ENCODE measurements around the gene ERICH2.

ERICH2 gene

DNA sequence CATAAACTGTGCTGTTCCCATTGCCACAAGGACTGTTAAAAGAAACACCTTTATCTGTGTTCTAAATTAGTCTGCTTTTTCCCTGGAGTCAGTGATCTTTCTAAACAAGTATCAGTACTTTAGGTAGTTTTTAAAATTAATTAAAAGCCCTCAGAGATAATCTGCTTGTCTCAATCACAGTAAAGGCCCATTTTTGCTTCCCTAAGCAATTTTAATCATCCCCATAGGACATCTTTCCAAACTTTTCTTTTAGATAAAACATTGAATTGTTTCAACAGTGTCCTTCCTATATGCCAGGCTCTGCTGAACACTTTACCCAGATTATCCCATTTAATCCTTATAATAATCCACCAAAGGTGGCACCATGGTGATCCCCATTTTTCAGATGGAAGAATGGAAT, 3.9 kb downstream of the ERICH2 start:
- Histone ChIP-seq H3K36me3 (ENCODE audit: control insufficient read depth in 4 of 4, insufficient read depth in 4 of 4, low read length in 3 of 4) (no peaks in the 10 kb centered on the region), H3K27me3 (replicated peaks in 2 of 5; ENCODE audit: control insufficient read depth in 4 of 5, insufficient read depth in 5 of 5, low read length in 4 of 5) (peaks cover 6 to 60% (median 12%) of the 10 kb centered on the region in 5 experiments), H3K27ac (ENCODE audit: insufficient read depth in 1 of 2, low read depth in 1 of 2, low read length in 2 of 2, poor library complexity in 1 of 2, severe bottlenecking in 2 of 2) (no peak overlapping the region), H3K4me3 (ENCODE audit: control insufficient read depth in 1 of 7, extremely low read depth in 1 of 7, insufficient read depth in 4 of 7, low read depth in 2 of 7, low read length in 6 of 7) (no peak overlapping the region), H3K9me3 (ENCODE audit: control extremely low read depth in 1 of 5, control insufficient read depth in 4 of 5, insufficient read depth in 2 of 5, low read depth in 1 of 5, low read length in 4 of 5) (no peaks in the 10 kb centered on the region), H3K4me1 (ENCODE audit: control extremely low read depth in 1 of 4, control insufficient read depth in 4 of 4, insufficient read depth in 4 of 4, low read length in 3 of 4) (peaks cover 0 to 14% (median 11%) of the 10 kb centered on the region in 4 experiments)
- ChIA-PET CTCF (no interaction called here), POLR2A (no interaction called here)
- no peak for DNase-seq

DNA sequence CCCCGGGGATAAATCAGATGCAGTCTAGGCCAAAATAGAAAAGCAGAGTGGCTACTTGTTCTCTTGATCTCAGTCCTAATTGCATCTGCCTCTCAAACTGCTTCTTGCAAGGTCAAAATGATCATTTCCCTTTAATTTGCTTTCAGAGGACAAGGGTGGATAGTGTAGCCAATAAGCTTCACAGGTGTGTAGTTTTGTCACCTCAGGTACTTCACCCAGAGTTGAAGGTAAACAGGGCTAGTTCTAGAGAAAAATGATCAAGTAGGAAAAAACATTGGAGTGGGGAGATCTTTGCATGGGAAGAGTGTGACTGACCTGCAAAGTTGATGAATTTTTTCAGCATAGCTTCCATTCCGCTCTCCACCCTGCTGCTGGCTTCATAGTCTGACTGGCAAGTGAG, 8.7 kb downstream of the ERICH2 start:
- peaks cover 4 to 19% (median 6%) of the 10 kb centered on the region in 5 experiments for H3K27me3 ChIP-seq (replicated peaks in 2 of 5; ENCODE audit: control insufficient read depth in 4 of 5, insufficient read depth in 5 of 5, low read length in 4 of 5)
- no peaks in the 10 kb centered on the region for H3K36me3 ChIP-seq (ENCODE audit: control insufficient read depth in 4 of 4, insufficient read depth in 4 of 4, low read length in 3 of 4)
- WGBS (ENCODE audit: insufficient coverage), result no CpG with 5 or more reads among the region's 2 CpGs
- no peaks in the 10 kb centered on the region for H3K9me3 ChIP-seq (ENCODE audit: control extremely low read depth in 1 of 5, control insufficient read depth in 4 of 5, insufficient read depth in 2 of 5, low read depth in 1 of 5, low read length in 4 of 5)
- no peaks in the 10 kb centered on the region for H3K4me1 ChIP-seq (ENCODE audit: control extremely low read depth in 1 of 4, control insufficient read depth in 4 of 4, insufficient read depth in 4 of 4, low read length in 3 of 4)
- no peak overlapping the region for H3K4me3 ChIP-seq (ENCODE audit: control insufficient read depth in 1 of 7, extremely low read depth in 1 of 7, insufficient read depth in 4 of 7, low read depth in 2 of 7, low read length in 6 of 7)
- no peak for DNase-seq
- POLR2A ChIA-PET, result interaction anchor here (1.1 kb wide), 1 partner anchor 8 kb away, joined by 4 read pairs; the partner anchor contains the start of gene ERICH2
- CTCF ChIA-PET, result no interaction called here
- no peak overlapping the region for H3K27ac ChIP-seq (ENCODE audit: insufficient read depth in 1 of 2, low read depth in 1 of 2, low read length in 2 of 2, poor library complexity in 1 of 2, severe bottlenecking in 2 of 2)

DNA sequence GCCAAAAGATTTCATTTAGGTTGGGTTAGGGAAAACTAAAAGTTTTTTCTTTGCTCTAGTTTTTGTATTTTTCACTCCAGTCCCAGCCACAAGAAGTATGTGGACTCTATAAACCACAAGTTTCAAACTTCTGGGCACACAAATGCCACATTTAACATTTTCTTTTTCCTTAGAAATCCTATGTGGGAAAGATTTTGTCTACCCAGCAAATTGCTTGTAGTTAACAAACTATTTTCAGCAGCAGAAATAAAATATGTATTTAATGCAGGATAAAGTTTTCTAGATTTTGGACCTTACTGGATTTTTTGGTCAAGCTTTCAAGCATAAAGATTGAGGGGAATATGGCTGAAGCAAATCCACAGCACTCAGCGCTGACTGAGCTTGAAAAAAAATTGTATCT, 9.1 kb downstream of the ERICH2 start:
- peaks cover 4 to 14% (median 6%) of the 10 kb centered on the region in 5 experiments for H3K27me3 ChIP-seq (replicated peaks in 2 of 5; ENCODE audit: control insufficient read depth in 4 of 5, insufficient read depth in 5 of 5, low read length in 4 of 5)
- POLR2A ChIA-PET, result interaction anchor here (1.1 kb wide), 1 partner anchor 9 kb away, joined by 4 read pairs; the partner anchor contains the start of gene ERICH2
- CTCF ChIA-PET, result no interaction called here
- no peak overlapping the region for H3K27ac ChIP-seq (ENCODE audit: insufficient read depth in 1 of 2, low read depth in 1 of 2, low read length in 2 of 2, poor library complexity in 1 of 2, severe bottlenecking in 2 of 2)
- H3K36me3 ChIP-seq (ENCODE audit: control insufficient read depth in 4 of 4, insufficient read depth in 4 of 4, low read length in 3 of 4), result no peaks in the 10 kb centered on the region
- H3K9me3 ChIP-seq (ENCODE audit: control extremely low read depth in 1 of 5, control insufficient read depth in 4 of 5, insufficient read depth in 2 of 5, low read depth in 1 of 5, low read length in 4 of 5), result no peaks in the 10 kb centered on the region
- no peaks in the 10 kb centered on the region for H3K4me1 ChIP-seq (ENCODE audit: control extremely low read depth in 1 of 4, control insufficient read depth in 4 of 4, insufficient read depth in 4 of 4, low read length in 3 of 4)
- no peak overlapping the region for H3K4me3 ChIP-seq (ENCODE audit: control insufficient read depth in 1 of 7, extremely low read depth in 1 of 7, insufficient read depth in 4 of 7, low read depth in 2 of 7, low read length in 6 of 7)
- WGBS (ENCODE audit: insufficient coverage), result 100% methylated on average over 1 of the region's 1 CpG
- no peak for DNase-seq

DNA sequence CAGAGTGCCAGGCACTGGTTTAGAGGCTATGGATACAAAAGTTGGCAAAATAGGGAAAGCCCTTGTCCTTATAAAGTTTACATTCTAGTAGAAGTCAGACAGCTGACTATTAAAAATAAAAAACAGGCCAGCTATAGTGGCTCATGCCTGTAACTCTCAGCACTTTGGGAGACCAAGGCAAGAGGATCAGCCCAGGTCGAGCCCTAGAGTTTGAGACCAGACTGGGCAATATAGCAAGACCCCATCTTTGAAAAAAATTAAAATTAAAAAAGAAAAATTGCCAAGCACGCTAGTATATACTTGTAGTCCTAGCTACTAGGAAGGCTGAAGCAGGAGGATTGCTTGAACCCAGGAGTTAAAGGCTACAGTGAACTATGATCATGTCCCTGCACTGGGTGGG, 12.5 kb downstream of the ERICH2 start:
- no peak for DNase-seq
- Histone ChIP-seq H3K27ac (ENCODE audit: insufficient read depth in 1 of 2, low read depth in 1 of 2, low read length in 2 of 2, poor library complexity in 1 of 2, severe bottlenecking in 2 of 2) (no peak overlapping the region), H3K4me3 (ENCODE audit: control insufficient read depth in 1 of 7, extremely low read depth in 1 of 7, insufficient read depth in 4 of 7, low read depth in 2 of 7, low read length in 6 of 7) (no peak overlapping the region), H3K36me3 (ENCODE audit: control insufficient read depth in 4 of 4, insufficient read depth in 4 of 4, low read length in 3 of 4) (no peaks in the 10 kb centered on the region), H3K9me3 (ENCODE audit: control extremely low read depth in 1 of 5, control insufficient read depth in 4 of 5, insufficient read depth in 2 of 5, low read depth in 1 of 5, low read length in 4 of 5) (no peaks in the 10 kb centered on the region), H3K4me1 (ENCODE audit: control extremely low read depth in 1 of 4, control insufficient read depth in 4 of 4, insufficient read depth in 4 of 4, low read length in 3 of 4) (no peaks in the 10 kb centered on the region), H3K27me3 (replicated peaks in 2 of 5; ENCODE audit: control insufficient read depth in 4 of 5, insufficient read depth in 5 of 5, low read length in 4 of 5) (peaks cover 2 to 10% (median 4%) of the 10 kb centered on the region in 5 experiments)
- POLR2A ChIA-PET, result no interaction called here
- WGBS (ENCODE audit: insufficient coverage), result 100% methylated on average over 2 of the region's 2 CpGs
- CTCF ChIA-PET, result no interaction called here

DNA sequence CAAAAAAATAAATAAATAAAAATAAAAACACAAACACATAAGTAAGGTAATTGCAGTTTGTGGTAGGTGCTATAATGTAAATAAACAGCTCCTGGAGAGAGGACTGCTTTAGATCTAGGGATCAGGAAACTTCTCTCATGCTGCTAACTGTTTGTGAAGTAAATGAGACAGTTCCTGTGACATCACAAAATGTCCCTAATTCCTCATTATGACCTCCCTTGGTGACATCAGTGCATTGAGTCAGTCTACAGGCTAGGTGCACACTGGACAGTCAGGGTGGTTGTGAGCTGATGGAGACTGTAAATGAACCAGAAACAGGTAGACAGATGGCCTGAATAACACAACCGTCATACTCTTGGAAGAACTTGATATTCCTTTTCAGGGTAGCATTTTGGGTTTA, 13.4 kb downstream of the ERICH2 start:
- CTCF ChIA-PET, result interaction anchor here (1.0 kb wide), 1 partner anchor 29 kb away, joined by 3 read pairs; no protein-coding TSS in a partner anchor
- POLR2A ChIA-PET, result no interaction called here
- no peaks in the 10 kb centered on the region for H3K4me1 ChIP-seq (ENCODE audit: control extremely low read depth in 1 of 4, control insufficient read depth in 4 of 4, insufficient read depth in 4 of 4, low read length in 3 of 4)

DNA sequence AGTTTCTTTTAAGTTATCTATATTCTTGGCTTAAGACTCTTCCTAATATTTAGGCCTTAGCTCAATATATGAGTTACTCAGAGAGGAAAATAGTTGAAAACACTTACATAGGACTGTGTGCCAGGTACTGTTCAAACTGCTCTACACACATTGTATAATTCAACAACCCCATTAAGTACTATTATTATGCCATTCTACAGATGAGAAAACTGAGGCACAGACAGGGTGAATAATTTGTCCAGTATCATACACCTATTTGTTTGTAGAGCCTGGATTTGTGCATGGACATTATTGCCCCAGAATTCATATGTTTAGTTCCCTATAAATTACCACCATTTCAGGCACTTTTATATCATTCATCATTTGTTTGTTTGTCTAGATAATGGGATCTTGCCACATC, 28.8 kb downstream of the ERICH2 start:
- CTCF ChIA-PET, result interaction anchor here (1.0 kb wide), 1 partner anchor 437 kb away, joined by 3 read pairs; no protein-coding TSS in a partner anchor

More for the DNA sequence above, 13.4 kb downstream of the ERICH2 start:
- Histone ChIP-seq H3K9me3 (ENCODE audit: control extremely low read depth in 1 of 5, control insufficient read depth in 4 of 5, insufficient read depth in 2 of 5, low read depth in 1 of 5, low read length in 4 of 5) (no peaks in the 10 kb centered on the region), H3K27me3 (replicated peaks in 2 of 5; ENCODE audit: control insufficient read depth in 4 of 5, insufficient read depth in 5 of 5, low read length in 4 of 5) (peaks cover 0 to 10% (median 4%) of the 10 kb centered on the region in 5 experiments), H3K36me3 (ENCODE audit: control insufficient read depth in 4 of 4, insufficient read depth in 4 of 4, low read length in 3 of 4) (no peaks in the 10 kb centered on the region), H3K4me3 (ENCODE audit: control insufficient read depth in 1 of 7, extremely low read depth in 1 of 7, insufficient read depth in 4 of 7, low read depth in 2 of 7, low read length in 6 of 7) (no peak overlapping the region), H3K27ac (ENCODE audit: insufficient read depth in 1 of 2, low read depth in 1 of 2, low read length in 2 of 2, poor library complexity in 1 of 2, severe bottlenecking in 2 of 2) (no peak overlapping the region)
- WGBS (ENCODE audit: insufficient coverage), result 100% methylated on average over 1 of the region's 1 CpG
- DNase-seq, result no peak

DNA sequence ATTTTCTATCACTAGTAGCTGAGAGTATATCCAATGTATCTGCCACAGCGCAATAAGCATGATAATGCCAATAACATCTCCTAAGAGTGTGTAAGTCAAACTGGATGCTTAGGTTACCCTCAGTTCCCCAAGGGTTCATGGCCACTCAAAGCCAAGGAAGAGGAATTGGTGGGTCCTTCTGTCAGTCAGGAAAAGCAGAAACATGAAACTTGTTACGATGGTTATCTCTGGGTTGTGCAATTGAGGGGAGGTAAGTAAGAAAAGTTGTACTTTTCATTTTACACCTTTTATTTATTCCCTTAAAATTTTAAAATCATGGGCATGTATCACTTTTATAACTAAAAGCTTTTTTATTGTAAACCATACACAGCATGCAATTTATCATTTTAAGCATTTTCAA, 36.4 kb downstream of the ERICH2 start:
- no peak for DNase-seq
- peaks cover 0 to 4% (median 2%) of the 10 kb centered on the region in 5 experiments for H3K27me3 ChIP-seq (replicated peaks in 2 of 5; ENCODE audit: control insufficient read depth in 4 of 5, insufficient read depth in 5 of 5, low read length in 4 of 5)
- H3K4me1 ChIP-seq (ENCODE audit: control extremely low read depth in 1 of 4, control insufficient read depth in 4 of 4, insufficient read depth in 4 of 4, low read length in 3 of 4), result no peaks in the 10 kb centered on the region
- no peaks in the 10 kb centered on the region for H3K36me3 ChIP-seq (ENCODE audit: control insufficient read depth in 4 of 4, insufficient read depth in 4 of 4, low read length in 3 of 4)
- WGBS (ENCODE audit: insufficient coverage), result no CpG with 5 or more reads among the region's 2 CpGs
- ChIA-PET CTCF (interaction anchor here (0.6 to 1.2 kb wide), 2 partner anchors 398 to 413 kb away, joined by 3 to 4 read pairs; no protein-coding TSS in a partner anchor), POLR2A (interaction anchor here (0.5 to 0.6 kb wide), 2 partner anchors 52 to 578 kb away, joined by 3 read pairs; no protein-coding TSS in a partner anchor)
- H3K9me3 ChIP-seq (ENCODE audit: control extremely low read depth in 1 of 5, control insufficient read depth in 4 of 5, insufficient read depth in 2 of 5, low read depth in 1 of 5, low read length in 4 of 5), result no peaks in the 10 kb centered on the region
- no peak overlapping the region for H3K27ac ChIP-seq (ENCODE audit: insufficient read depth in 1 of 2, low read depth in 1 of 2, low read length in 2 of 2, poor library complexity in 1 of 2, severe bottlenecking in 2 of 2)
- H3K4me3 ChIP-seq (ENCODE audit: control insufficient read depth in 1 of 7, extremely low read depth in 1 of 7, insufficient read depth in 4 of 7, low read depth in 2 of 7, low read length in 6 of 7), result no peak overlapping the region

More for the DNA sequence above, 28.8 kb downstream of the ERICH2 start:
- no peak for DNase-seq
- no peaks in the 10 kb centered on the region for H3K4me1 ChIP-seq (ENCODE audit: control extremely low read depth in 1 of 4, control insufficient read depth in 4 of 4, insufficient read depth in 4 of 4, low read length in 3 of 4)
- no peak overlapping the region for H3K4me3 ChIP-seq (ENCODE audit: control insufficient read depth in 1 of 7, extremely low read depth in 1 of 7, insufficient read depth in 4 of 7, low read depth in 2 of 7, low read length in 6 of 7)
- no peaks in the 10 kb centered on the region for H3K36me3 ChIP-seq (ENCODE audit: control insufficient read depth in 4 of 4, insufficient read depth in 4 of 4, low read length in 3 of 4)
- H3K27me3 ChIP-seq (replicated peaks in 2 of 5; ENCODE audit: control insufficient read depth in 4 of 5, insufficient read depth in 5 of 5, low read length in 4 of 5), result peaks cover 0 to 2% (median 0%) of the 10 kb centered on the region in 5 experiments
- H3K9me3 ChIP-seq (ENCODE audit: control extremely low read depth in 1 of 5, control insufficient read depth in 4 of 5, insufficient read depth in 2 of 5, low read depth in 1 of 5, low read length in 4 of 5), result no peaks in the 10 kb centered on the region
- POLR2A ChIA-PET, result no interaction called here
- no peak overlapping the region for H3K27ac ChIP-seq (ENCODE audit: insufficient read depth in 1 of 2, low read depth in 1 of 2, low read length in 2 of 2, poor library complexity in 1 of 2, severe bottlenecking in 2 of 2)

Measured in common myeloid progenitor, CD34-positive (primary cell).